Esophagus squamous epithelium (tissue), 4 donors: ENCODE results near the gene RNF150.

Experiments used
- POLR2A ChIP-seq, 4 donors: fragments of 450-650 bp; IDR thresholded peaks; one replicate each; pipeline ENCODE4 v1.6.1; 2017; ENCODE audit warnings: antibody characterized with exemption in 4 of 4, mild to moderate bottlenecking in 4 of 4, moderate library complexity in 3 of 4
- TF ChIP-seq, protein P1 (sequence below), 6 experiments: fragments of 450-650 bp in 4 of 6; fragments of 200-600 bp in 2 of 6; sonication (generic) in 2 of 6; IDR thresholded peaks; one replicate each; pipeline ENCODE4 v1.5.1; 2016 to 2019; ENCODE audit warnings: antibody characterized with exemption in 6 of 6, mild to moderate bottlenecking in 4 of 6, moderate library complexity in 4 of 6

DNA sequence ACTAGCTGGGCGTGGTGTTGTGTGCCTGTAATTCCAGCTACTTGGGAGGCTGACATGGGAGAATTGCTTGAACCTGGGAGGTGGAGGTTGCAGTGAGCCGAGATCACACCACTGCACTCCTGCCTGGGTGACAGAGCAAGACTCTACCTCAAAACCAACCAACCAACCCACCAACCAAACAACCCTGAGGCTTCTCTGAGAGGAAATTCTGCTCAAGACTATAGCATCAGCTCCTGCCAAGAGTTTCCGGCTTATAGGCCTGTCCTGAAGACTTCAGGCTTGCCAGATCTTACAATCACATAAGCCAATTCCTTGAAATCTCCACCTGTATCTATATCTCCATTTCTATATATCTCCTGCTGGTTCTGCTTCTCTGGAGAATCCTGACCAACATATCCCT, 203.3 kb downstream of the RNF150 start:
- TF ChIP-seq, protein P1, sequence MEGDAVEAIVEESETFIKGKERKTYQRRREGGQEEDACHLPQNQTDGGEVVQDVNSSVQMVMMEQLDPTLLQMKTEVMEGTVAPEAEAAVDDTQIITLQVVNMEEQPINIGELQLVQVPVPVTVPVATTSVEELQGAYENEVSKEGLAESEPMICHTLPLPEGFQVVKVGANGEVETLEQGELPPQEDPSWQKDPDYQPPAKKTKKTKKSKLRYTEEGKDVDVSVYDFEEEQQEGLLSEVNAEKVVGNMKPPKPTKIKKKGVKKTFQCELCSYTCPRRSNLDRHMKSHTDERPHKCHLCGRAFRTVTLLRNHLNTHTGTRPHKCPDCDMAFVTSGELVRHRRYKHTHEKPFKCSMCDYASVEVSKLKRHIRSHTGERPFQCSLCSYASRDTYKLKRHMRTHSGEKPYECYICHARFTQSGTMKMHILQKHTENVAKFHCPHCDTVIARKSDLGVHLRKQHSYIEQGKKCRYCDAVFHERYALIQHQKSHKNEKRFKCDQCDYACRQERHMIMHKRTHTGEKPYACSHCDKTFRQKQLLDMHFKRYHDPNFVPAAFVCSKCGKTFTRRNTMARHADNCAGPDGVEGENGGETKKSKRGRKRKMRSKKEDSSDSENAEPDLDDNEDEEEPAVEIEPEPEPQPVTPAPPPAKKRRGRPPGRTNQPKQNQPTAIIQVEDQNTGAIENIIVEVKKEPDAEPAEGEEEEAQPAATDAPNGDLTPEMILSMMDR (IDR thresholded peaks at IDR 0.05) = no peak
- no peak for TF ChIP-seq POLR2A (IDR thresholded peaks at IDR 0.05)
